HepG2 (cell line): ENCODE data around the gene RRP9. TPM values are rescaled to one million over a fixed set of nuclear protein-coding genes. Genes with fewer than 3 reads are reported as not detected.

Experiments
- DRAP1 ChIP-seq: IDR thresholded peaks from 2 replicates; pipeline ENCODE4 v1.6.1; 2016; ENCODE audit warnings: missing genetic modification reagents, missing compliant biosample characterization
- GABPA ChIP-seq, 2 experiments: IDR thresholded peaks; 2 replicates each; pipeline ENCODE4 v1.6.1; 2011 to 2016; ENCODE audit warnings: low read depth in 2 of 2, low read length in 1 of 2, missing biosample characterization in 1 of 2, missing genetic modification characterization in 1 of 2
- HNRNPL ChIP-seq: fragments of 200-400 bp; formaldehyde crosslinking; IDR thresholded peaks from 2 replicates; pipeline ENCODE4 v1.6.1; 2017; ENCODE audit warnings: mild to moderate bottlenecking, low read depth, low read length
- MTERF4 ChIP-seq: sonication (generic); formaldehyde crosslinking; IDR thresholded peaks from 2 replicates; pipeline ENCODE4 v1.8.0; 2023; ENCODE audit warnings: mild to moderate bottlenecking, missing genetic modification reagents
- NFIB ChIP-seq: sonication (generic); formaldehyde crosslinking; IDR thresholded peaks from 2 replicates; pipeline ENCODE4 v1.9.0; 2021; ENCODE audit warnings: missing genetic modification reagents, mild to moderate bottlenecking, borderline replicate concordance
- RARG ChIP-seq: sonication (generic); formaldehyde crosslinking; IDR thresholded peaks from 2 replicates; pipeline ENCODE4 v1.4.0; 2020; ENCODE audit warnings: low read depth, mild to moderate bottlenecking, missing genetic modification reagents
- REST ChIP-seq, 2 experiments: IDR thresholded peaks; 2 replicates each; pipeline ENCODE4 v1.6.1; 2011 to 2012; ENCODE audit warnings: low read length in 2 of 2, borderline replicate concordance in 1 of 2, low read depth in 1 of 2, mild to moderate bottlenecking in 1 of 2, moderate library complexity in 1 of 2
- USF2 ChIP-seq, 2 experiments: sonication (generic) in 1 of 2; formaldehyde crosslinking in 1 of 2; IDR thresholded peaks; 2 replicates each; pipeline versions ENCODE4 v1.5.1 to v1.6.1; 2011 to 2020; ENCODE audit warnings: borderline replicate concordance in 1 of 2, low read depth in 1 of 2, low read length in 1 of 2, mild to moderate bottlenecking in 1 of 2, missing genetic modification reagents in 1 of 2, moderate library complexity in 1 of 2
- ZNF256 ChIP-seq: sonication (generic); formaldehyde crosslinking; conservative IDR thresholded peaks from 2 replicates; pipeline ENCODE4 v1.4.0; 2020; ENCODE audit warnings: missing genetic modification reagents
- ZNF263 ChIP-seq: sonication (generic); formaldehyde crosslinking; IDR thresholded peaks from 2 replicates; pipeline ENCODE4 v1.4.0; 2020; ENCODE audit warnings: missing genetic modification reagents
- ZNF280D ChIP-seq: sonication (generic); formaldehyde crosslinking; IDR thresholded peaks from 2 replicates; pipeline ENCODE4 v1.5.1; 2020; ENCODE audit warnings: mild to moderate bottlenecking, missing genetic modification reagents
- ZNF580 ChIP-seq: IDR thresholded peaks from 2 replicates; pipeline ENCODE4 v1.6.1; 2016; ENCODE audit warnings: low read depth, borderline replicate concordance
- ZNF598 ChIP-seq: sonication (generic); formaldehyde crosslinking; IDR thresholded peaks from 2 replicates; pipeline ENCODE4 v1.5.1; 2020; ENCODE audit warnings: mild to moderate bottlenecking, missing genetic modification reagents, borderline replicate concordance
- ZNF776 ChIP-seq: sonication (generic); formaldehyde crosslinking; IDR thresholded peaks from 2 replicates; pipeline ENCODE4 v1.4.0; 2020; ENCODE audit warnings: mild to moderate bottlenecking, missing genetic modification reagents
- polyA plus RNA-seq, 8 experiments: library from polyadenylated mRNA; depleted of rRNA in 3 of 8; stranded (reverse) in 7 of 8; unstranded in 1 of 8; fragments of >200 nt; fragmentation: Illumina TruSeq in 4 of 8; extraction: Trizol in 4 of 8; gene quantifications; 2 replicates each; pipeline versions ENCODE4 v1.2.1 to v1.2.3, GENCODE V29; 2011 to 2016; ENCODE audit warnings: low read depth in 4 of 8, missing spikeins in 1 of 8, mixed read lengths in 1 of 8; ENCODE audit not compliant: insufficient read depth in 1 of 8
- total RNA-seq, 5 experiments: library from RNA; depleted of rRNA; stranded (reverse); fragments of >200 nt; fragmentation: Illumina TruSeq; extraction: Trizol; gene quantifications; 2 replicates each; pipeline ENCODE4 v1.2.3, GENCODE V29; 2016; ENCODE audit warnings: low read depth in 1 of 5

Gene RRP9
- total and polyA plus RNA-seq, 2 of the 13 experiments (the other 11 are each of a cell fraction or from before 2014, with no cell fraction given): 14.8 to 44.0 TPM

- TF ChIP-seq MTERF4 (CRISPR knock-in tag): peak; percentile 27; the same call in 1 of the 2 replicates
- no peak for TF ChIP-seq USF2 (IDR thresholded peaks at IDR 0.05; ENCODE audit: low read depth, low read length)
- TF ChIP-seq USF2 (CRISPR knock-in tag; IDR thresholded peaks at IDR 0.05; ENCODE audit: borderline replicate concordance): no peak
- TF ChIP-seq GABPA (IDR thresholded peaks at IDR 0.05; ENCODE audit: low read depth, low read length): no peak
- peak; percentile 37; the same call in 1 of the 2 replicates for TF ChIP-seq GABPA (CRISPR knock-in tag; IDR thresholded peaks at IDR 0.05; ENCODE audit: low read depth)
- TF ChIP-seq ZNF263 (CRISPR knock-in tag): no peak
- no peak; the same call in 1 of the 2 replicates for TF ChIP-seq ZNF580 (CRISPR knock-in tag)
- TF ChIP-seq REST (IDR thresholded peaks at IDR 0.05; ENCODE audit: borderline replicate concordance in 1 of 2, low read depth in 1 of 2, low read length in 2 of 2): peak in 1 of 2 experiments; percentile 50; a peak in 1 of 4 replicates
- TF ChIP-seq DRAP1 (CRISPR knock-in tag): peak; percentile 51
- peak; percentile 12; the same call in 1 of the 2 replicates for TF ChIP-seq ZNF598 (CRISPR knock-in tag)
- 0 out of 2 replicates have a peak, but pooled peaks have one; percentile 7 for TF ChIP-seq ZNF280D (CRISPR knock-in tag)
- no peak for TF ChIP-seq ZNF256 (CRISPR knock-in tag)
- TF ChIP-seq HNRNPL: 0 out of 2 replicates have a peak, but pooled peaks have one; percentile 64
- no peak for TF ChIP-seq RARG (CRISPR knock-in tag)
- 0 out of 2 replicates have a peak, but pooled peaks have one; percentile 12 for TF ChIP-seq ZNF776 (CRISPR knock-in tag)
- no peak for TF ChIP-seq NFIB
These were observed 1.1 kb upstream of the RRP9 start (continued) for GRCh38 chr3:51942603-51943450.
